Peyer's patch (tissue), 4 donors: ENCODE data around the gene CHURC1.

ENCODE experiments used
- CTCF ChIP-seq, 6 experiments: fragments of 450-650 bp in 4 of 6; fragments of 200-600 bp in 2 of 6; sonication (generic) in 1 of 6; IDR thresholded peaks; one replicate each; pipeline ENCODE4 v1.5.1; 2017 to 2019; ENCODE audit warnings: antibody characterized with exemption in 6 of 6, mild to moderate bottlenecking in 3 of 6, moderate library complexity in 1 of 6
- POLR2A ChIP-seq, 2 donors: fragments of 450-650 bp; IDR thresholded peaks; one replicate each; pipeline ENCODE4 v1.5.1; 2017; ENCODE audit warnings: antibody characterized with exemption in 2 of 2, mild to moderate bottlenecking in 2 of 2, moderate library complexity in 2 of 2

GRCh38 chr14:64906022-64906421 lies 8.2 kb upstream of the CHURC1 start:
- TF ChIP-seq CTCF (IDR thresholded peaks at IDR 0.05) = no peak
- no peak for TF ChIP-seq POLR2A (IDR thresholded peaks at IDR 0.05)
